LNCaP clone FGC (cell line): ENCODE results near the gene MFAP1.
"Not testable (repeated sequence)": the region's sequence is repeated elsewhere in the genome, so short reads cannot be mapped to it uniquely, and the experiment has no call there.

Experiments
- DNase-seq: peaks from one replicate; pipeline ENCODE4 v3.0.0-alpha.2; 2011; ENCODE audit warnings: low read depth
- H3K4me3 ChIP-seq: 2 replicates; pipeline ENCODE4 v1.5.1; 2011; ENCODE audit warnings: mild to moderate bottlenecking, low read depth, low read length, control low read depth
- CTCF ChIP-seq: IDR thresholded peaks from 2 replicates; pipeline ENCODE4 v1.5.1; 2012; ENCODE audit warnings: mild to moderate bottlenecking; ENCODE audit not compliant: control insufficient read depth, insufficient read depth; ENCODE audit errors: extremely low read depth

The MFAP1 gene

GRCh38 chr15:43859546-43859945, 35.1 kb upstream of the MFAP1 start:
- no peak for TF ChIP-seq CTCF
- H3K4me3 ChIP-seq: no peak overlapping the region
- DNase-seq: peak; percentile 70

GRCh38 chr15:43854801-43855200, 30.3 kb upstream of the MFAP1 start:
- no peak overlapping the region for H3K4me3 ChIP-seq
- DNase-seq: no peak
- no peak for TF ChIP-seq CTCF

- no peak for TF ChIP-seq CTCF
- DNase-seq: no peak
- H3K4me3 ChIP-seq: no peak overlapping the region
Observed at GRCh38 chr15:43852607-43853006, 28.1 kb upstream of the MFAP1 start.

- no peak for DNase-seq
- H3K4me3 ChIP-seq: no peak overlapping the region
- TF ChIP-seq CTCF: no peak
Observed at GRCh38 chr15:43851251-43851650, 26.8 kb upstream of the MFAP1 start.

- TF ChIP-seq CTCF: no peak
- DNase-seq: no peak
- H3K4me3 ChIP-seq: no peak overlapping the region
Observed at GRCh38 chr15:43845421-43845820, 20.9 kb upstream of the MFAP1 start.

GRCh38 chr15:43832485-43832884, 8.0 kb upstream of the MFAP1 start:
- not testable (repeated sequence) for H3K4me3 ChIP-seq, DNase-seq

- DNase-seq, H3K4me3 ChIP-seq: not testable (repeated sequence)
Observed at GRCh38 chr15:43831519-43832052, 7.1 kb upstream of the MFAP1 start.

GRCh38 chr15:43830691-43831275, 6.3 kb upstream of the MFAP1 start:
- not testable (repeated sequence) for DNase-seq, H3K4me3 ChIP-seq

GRCh38 chr15:43829951-43830540, 5.6 kb upstream of the MFAP1 start:
- DNase-seq, H3K4me3 ChIP-seq: not testable (repeated sequence)
